Glomerular visceral epithelial cell (primary cell): Measurements from ENCODE around the gene ADAMTS8.

Experiments used
- DNase-seq: peaks from one replicate; pipeline ENCODE4 v3.0.0-alpha.2; 2016; ENCODE audit errors: extremely low spot score

The ADAMTS8 gene

GRCh38 chr11:130428316-130429119 lies at the start of gene ADAMTS8:
TSS of gene ADAMTS8 (minus strand) at chr11:130428609. CDS start at chr11:130428286, 323 bp downstream.
- no peak for DNase-seq

- peak; percentile 54 for DNase-seq
Observed at GRCh38 chr11:130477586-130478203, 49.3 kb upstream of the ADAMTS8 start.

GRCh38 chr11:130476922-130477491 lies 48.6 kb upstream of the ADAMTS8 start:
- no peak for DNase-seq

GRCh38 chr11:130476200-130476921 lies 48.0 kb upstream of the ADAMTS8 start:
- peak; percentile 38 for DNase-seq

GRCh38 chr11:130475426-130476053 lies 47.1 kb upstream of the ADAMTS8 start:
- DNase-seq: no peak

- no peak for DNase-seq
Observed at GRCh38 chr11:130474637-130475400, 46.4 kb upstream of the ADAMTS8 start.

- no peak for DNase-seq
Observed at GRCh38 chr11:130473795-130474377, 45.5 kb upstream of the ADAMTS8 start.

- no peak for DNase-seq
Observed at GRCh38 chr11:130473056-130473794, 44.8 kb upstream of the ADAMTS8 start.

GRCh38 chr11:130472434-130472961 lies 44.1 kb upstream of the ADAMTS8 start:
- no peak for DNase-seq

GRCh38 chr11:130471731-130472433 lies 43.5 kb upstream of the ADAMTS8 start:
- DNase-seq: no peak

GRCh38 chr11:130470832-130471706 lies 42.7 kb upstream of the ADAMTS8 start:
- no peak for DNase-seq

GRCh38 chr11:130469181-130469580 lies 40.8 kb upstream of the ADAMTS8 start:
- no peak for DNase-seq

GRCh38 chr11:130467116-130467900 lies 38.9 kb upstream of the ADAMTS8 start:
- DNase-seq: no peak

- no peak for DNase-seq
Observed at GRCh38 chr11:130465263-130465662, 36.9 kb upstream of the ADAMTS8 start.

GRCh38 chr11:130464291-130464812 lies 35.9 kb upstream of the ADAMTS8 start:
- no peak for DNase-seq

GRCh38 chr11:130462931-130463330 lies 34.5 kb upstream of the ADAMTS8 start:
- DNase-seq: no peak
